Endothelial cell of umbilical vein (primary cell): ENCODE results near the gene HDAC4. TPM values are rescaled to one million over a fixed set of nuclear protein-coding genes. Genes with fewer than 3 reads are reported as not detected.

Experiments used
- BruUV-seq: library from RNA; stranded (reverse); fragments of 400-500 nt; replicated peaks from 2 replicates; lab custom pipeline; 2021; lab: Mats Ljungman, UMichigan
- CTCF ChIA-PET: fragments of 300-600, 350-600 bp; sonication (Branson Sonifier 250); formaldehyde crosslinking; loops from one replicate; lab custom pipeline; 2021; ENCODE audit warnings: antibody characterized with exemption, inconsistent platforms; lab: Charles Lee
- POLR2A ChIA-PET: fragments of 300-600, 350-600 bp; sonication (Branson Sonifier 250); formaldehyde crosslinking; loops from one replicate; lab custom pipeline; 2021; ENCODE audit warnings: antibody characterized with exemption, inconsistent platforms; lab: Charles Lee
- DNase-seq: peaks from one replicate; pipeline ENCODE4 v3.0.0-alpha.2; 2011; ENCODE audit warnings: low read depth, low spot score
- FAIRE-seq: peaks from 2 replicates; lab custom pipeline; 2011; peaks lifted over from hg19 to GRCh38; lab: Jason Lieb, UNC
- H2AFZ ChIP-seq: 2 replicates; pipeline ENCODE4 v1.6.0; 2012; ENCODE audit warnings: low read depth, low read length, control low read depth, inconsistent platforms
- H3K27ac ChIP-seq: 2 replicates; pipeline ENCODE4 v1.5.1; 2011; ENCODE audit warnings: low read depth, mild to moderate bottlenecking, control low read depth, low read length, moderate library complexity; ENCODE audit not compliant: insufficient read depth
- H3K27me3 ChIP-seq, 2 experiments: 2 replicates each; pipeline versions ENCODE4 v1.6.0 to v1.6.1; 2011; ENCODE audit warnings: low read length in 2 of 2, mixed read lengths in 1 of 2; ENCODE audit not compliant: control insufficient read depth in 2 of 2, insufficient read depth in 2 of 2
- H3K36me3 ChIP-seq, 2 experiments: 2 replicates in 1 of 2; 3 replicates in 1 of 2; pipeline ENCODE4 v1.5.1; 2011; ENCODE audit warnings: low read length in 2 of 2, mild to moderate bottlenecking in 1 of 2, moderate library complexity in 1 of 2; ENCODE audit not compliant: control insufficient read depth in 2 of 2, insufficient read depth in 2 of 2; ENCODE audit errors: extremely low read depth in 1 of 2
- H3K4me1 ChIP-seq: 3 replicates; pipeline ENCODE4 v1.5.1; 2011; ENCODE audit warnings: mild to moderate bottlenecking, low read length; ENCODE audit not compliant: control insufficient read depth, insufficient read depth; ENCODE audit errors: extremely low read depth
- H3K4me2 ChIP-seq: 2 replicates; pipeline ENCODE4 v1.6.1; 2011; ENCODE audit warnings: low read length, control low read depth, mixed read lengths; ENCODE audit not compliant: insufficient read depth
- H3K4me3 ChIP-seq, 3 experiments: fragments of 200-600 bp in 1 of 3; sonication (generic), shearing (Covaris generic) in 1 of 3; replicated peaks in 1 of 3; 2 replicates each; pipeline ENCODE4 v1.5.1; 2011 to 2016; ENCODE audit warnings: control low read depth in 3 of 3, low read length in 3 of 3, mild to moderate bottlenecking in 2 of 3, inconsistent platforms in 1 of 3, low read depth in 1 of 3, moderate library complexity in 1 of 3; ENCODE audit not compliant: insufficient read depth in 1 of 3
- H3K79me2 ChIP-seq: 2 replicates; pipeline ENCODE4 v1.6.0; 2012; ENCODE audit warnings: low read length, inconsistent platforms; ENCODE audit not compliant: control insufficient read depth, insufficient read depth
- H3K9ac ChIP-seq: replicated peaks from 2 replicates; pipeline ENCODE3; 2011; ENCODE audit warnings: low read length, control low read depth; ENCODE audit not compliant: insufficient read depth; ENCODE audit errors: extremely low read depth
- H3K9me1 ChIP-seq: replicated peaks from 3 replicates; pipeline ENCODE4 v1.6.0; 2011; ENCODE audit warnings: mild to moderate bottlenecking, low read length; ENCODE audit not compliant: control insufficient read depth, insufficient read depth; ENCODE audit errors: extremely low read depth
- H3K9me3 ChIP-seq: replicated peaks from 2 replicates; pipeline ENCODE4 v1.5.1; 2012; ENCODE audit warnings: low read length, inconsistent platforms; ENCODE audit not compliant: control insufficient read depth, insufficient read depth
- H4K20me1 ChIP-seq: replicated peaks from 2 replicates; pipeline ENCODE3; 2011; ENCODE audit warnings: mild to moderate bottlenecking, low read length; ENCODE audit not compliant: control insufficient read depth, insufficient read depth; ENCODE audit errors: extremely low read depth
- EZH2 ChIP-seq: IDR thresholded peaks from 2 replicates; pipeline ENCODE4 v1.6.1; 2012; ENCODE audit warnings: borderline replicate concordance, low read depth, mild to moderate bottlenecking, moderate library complexity, low read length, inconsistent platforms; ENCODE audit not compliant: severe bottlenecking
- FOS ChIP-seq: IDR thresholded peaks from 2 replicates; pipeline ENCODE4 v1.6.1; 2011; ENCODE audit warnings: mild to moderate bottlenecking, low read length, moderate library complexity, borderline replicate concordance; ENCODE audit not compliant: insufficient read depth
- GATA2 ChIP-seq: IDR thresholded peaks from 2 replicates; pipeline ENCODE4 v1.7.0; 2011; ENCODE audit warnings: low read depth, mild to moderate bottlenecking, moderate library complexity, mixed read lengths, low read length; ENCODE audit not compliant: insufficient read length, insufficient read depth
- JUN ChIP-seq: IDR thresholded peaks from 2 replicates; pipeline ENCODE4 v1.6.1; 2011; ENCODE audit warnings: borderline replicate concordance, low read depth; ENCODE audit not compliant: insufficient read length, insufficient read depth
- MAX ChIP-seq: IDR thresholded peaks from 2 replicates; pipeline ENCODE4 v1.6.1; 2011; ENCODE audit not compliant: insufficient read depth, insufficient read length
- MYC ChIP-seq: IDR thresholded peaks from one replicate; pipeline ENCODE4 v1.6.1; 2011; ENCODE audit warnings: mild to moderate bottlenecking, low read depth, low read length
- POLR2A ChIP-seq: IDR thresholded peaks from 2 replicates; pipeline ENCODE4 v1.6.1; 2012; ENCODE audit warnings: low read depth, mild to moderate bottlenecking, control low read depth, low read length
- POLR2AphosphoS5 ChIP-seq: IDR thresholded peaks from 2 replicates; pipeline ENCODE4 v1.6.1; 2012; ENCODE audit warnings: low read depth, mild to moderate bottlenecking, control low read depth, low read length, moderate library complexity; ENCODE audit not compliant: insufficient read depth
- dilution Hi-C: fragments of 300-500 bp; cut with MboI; formaldehyde crosslinking; loops from one replicate; pipeline ENCODE4 v1.15.0; 2019; ENCODE audit warnings: low sequenced_read_pairs; ENCODE audit not compliant: extremely low pct_ligation_motif_present
- intact Hi-C: fragments of 100-400 bp; cut with micrococcal nuclease; formaldehyde crosslinking; loops from one replicate; pipeline ENCODE4 v1.10.0; 2022
- polyA plus RNA-seq, 4 experiments: library from polyadenylated mRNA; depleted of rRNA in 3 of 4; stranded (reverse) in 3 of 4; unstranded in 1 of 4; fragments of >200 nt; gene quantifications; 2 replicates each; pipeline versions ENCODE4 v1.2.1 to v1.2.3, GENCODE V29; 2011 to 2012; ENCODE audit warnings: missing spikeins in 1 of 4
- total RNA-seq: library from RNA; stranded (reverse); gene quantifications from 2 replicates; pipeline ENCODE4 v1.2.3, GENCODE V29; 2021
- TF ChIP-seq, protein P1 (sequence below), 2 donors: IDR thresholded peaks; 1 replicate in 1 of 2; 2 replicates in 1 of 2; pipeline ENCODE4 v1.5.1; 2011; ENCODE audit warnings: low read length in 2 of 2, mild to moderate bottlenecking in 2 of 2, moderate library complexity in 2 of 2, control low read depth in 1 of 2, inconsistent platforms in 1 of 2, low read depth in 1 of 2; ENCODE audit not compliant: insufficient read depth in 1 of 2; ENCODE audit errors: extremely low read depth in 1 of 2

Gene HDAC4
- total and polyA plus RNA-seq, 2 donors (not counting 3 experiments of a cell fraction or from before 2014, with no cell fraction given) = 13.4 to 33.0 TPM

DNA sequence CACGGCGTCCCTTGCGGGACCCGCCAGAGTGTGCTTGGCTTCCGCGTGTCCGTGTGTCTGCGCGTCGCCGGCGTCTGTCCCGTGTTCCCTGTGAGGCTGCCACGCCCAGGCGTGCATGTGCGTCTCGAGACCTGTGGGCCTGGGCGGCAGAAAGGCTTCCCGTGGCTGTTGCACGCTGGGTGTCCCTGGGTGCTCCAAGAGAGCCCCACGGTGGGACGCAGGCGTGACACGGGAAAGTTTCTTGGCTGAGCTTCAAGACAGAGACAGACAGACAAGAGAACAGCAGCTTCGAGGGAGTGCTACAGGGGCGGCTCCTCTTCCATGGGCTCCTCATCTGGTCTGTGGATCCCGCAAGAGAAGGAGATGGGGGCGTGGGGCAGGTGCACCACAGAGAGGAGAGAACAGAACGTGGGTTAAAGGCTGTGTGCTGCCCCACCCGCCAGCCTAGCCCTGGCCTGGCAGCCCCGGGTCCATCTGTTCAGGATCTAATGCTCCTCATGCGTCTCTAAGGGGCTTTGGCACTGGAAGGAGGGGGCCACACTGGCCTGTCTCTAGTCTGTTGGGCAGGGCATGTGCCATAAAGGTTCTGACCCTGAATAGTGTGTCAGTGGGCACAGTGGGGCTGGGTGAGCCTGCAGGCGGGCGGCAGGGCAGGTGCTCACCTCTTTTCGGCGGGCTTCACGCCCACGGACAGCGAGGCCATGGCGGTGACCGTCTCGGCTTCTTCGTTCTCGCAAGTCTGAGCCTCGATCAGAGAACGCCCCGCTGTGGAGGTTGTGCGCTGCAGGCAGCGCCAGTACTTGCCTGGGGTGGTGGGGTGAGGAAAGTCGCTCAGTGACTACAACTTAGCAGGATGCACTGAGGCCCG lies 347.8 kb downstream of the HDAC4 start:
- H3K36me3 ChIP-seq = peaks cover 0 to 3% of the 10 kb centered on the region in 2 experiments
- H4K20me1 ChIP-seq = no peaks in the 10 kb centered on the region
- dilution Hi-C loops = no loop called here
- no peaks in the 10 kb centered on the region for H3K9me3 ChIP-seq
- H3K9ac ChIP-seq = no peak overlapping the region
- no peaks in the 10 kb centered on the region for H3K79me2 ChIP-seq
- no peak overlapping the region for H3K4me2 ChIP-seq
- no peak for FAIRE-seq
- H3K4me3 ChIP-seq = no peak overlapping the region
- no peaks in the 10 kb centered on the region for H3K9me1 ChIP-seq
- H3K27me3 ChIP-seq = no peaks in the 10 kb centered on the region
- H2AFZ ChIP-seq = no peak overlapping the region
- ChIA-PET POLR2A (no interaction called here), CTCF (no interaction called here)
- no peak for TF ChIP-seq MAX
- no peak for TF ChIP-seq JUN
- no peak for TF ChIP-seq POLR2AphosphoS5
- no peak for TF ChIP-seq MYC
- TF ChIP-seq, protein P1, sequence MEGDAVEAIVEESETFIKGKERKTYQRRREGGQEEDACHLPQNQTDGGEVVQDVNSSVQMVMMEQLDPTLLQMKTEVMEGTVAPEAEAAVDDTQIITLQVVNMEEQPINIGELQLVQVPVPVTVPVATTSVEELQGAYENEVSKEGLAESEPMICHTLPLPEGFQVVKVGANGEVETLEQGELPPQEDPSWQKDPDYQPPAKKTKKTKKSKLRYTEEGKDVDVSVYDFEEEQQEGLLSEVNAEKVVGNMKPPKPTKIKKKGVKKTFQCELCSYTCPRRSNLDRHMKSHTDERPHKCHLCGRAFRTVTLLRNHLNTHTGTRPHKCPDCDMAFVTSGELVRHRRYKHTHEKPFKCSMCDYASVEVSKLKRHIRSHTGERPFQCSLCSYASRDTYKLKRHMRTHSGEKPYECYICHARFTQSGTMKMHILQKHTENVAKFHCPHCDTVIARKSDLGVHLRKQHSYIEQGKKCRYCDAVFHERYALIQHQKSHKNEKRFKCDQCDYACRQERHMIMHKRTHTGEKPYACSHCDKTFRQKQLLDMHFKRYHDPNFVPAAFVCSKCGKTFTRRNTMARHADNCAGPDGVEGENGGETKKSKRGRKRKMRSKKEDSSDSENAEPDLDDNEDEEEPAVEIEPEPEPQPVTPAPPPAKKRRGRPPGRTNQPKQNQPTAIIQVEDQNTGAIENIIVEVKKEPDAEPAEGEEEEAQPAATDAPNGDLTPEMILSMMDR (IDR thresholded peaks at IDR 0.05; ENCODE audit: extremely low read depth in 1 of 2, insufficient read depth in 1 of 2, low read depth in 1 of 2, low read length in 2 of 2) = no peak
- no peak for TF ChIP-seq GATA2
- TF ChIP-seq FOS = no peak
- TF ChIP-seq EZH2 = no peak
- no peak for TF ChIP-seq POLR2A
- no TSS peak for BruUV-seq
- DNase-seq = no peak
- no peak overlapping the region for H3K27ac ChIP-seq
- intact Hi-C loops = no loop called here
- H3K4me1 ChIP-seq = peaks cover 5% of the 10 kb centered on the region
